ENCODE measurements around the gene TOR4A. TPM values are rescaled to one million over a fixed set of nuclear protein-coding genes. Genes with fewer than 3 reads are reported as not detected.
"Not testable (repeated sequence)": the region's sequence is repeated elsewhere in the genome, so short reads cannot be mapped to it uniquely, and the experiment has no call there.

Gene TOR4A
- total and polyA plus RNA-seq, 9 of the 15 experiments (the other 6 are each of a cell fraction or from before 2014, with no cell fraction given) = 3.9 to 49.2 (median 8.8) TPM

GRCh38 chr9:137327641-137328550, 50.4 kb downstream of the TOR4A start:
- 22% methylated on average over 8 of the region's 8 CpGs for WGBS (ENCODE audit: insufficient coverage, low coverage, missing lambda C conversion rate)
- H2AFZ ChIP-seq (ENCODE audit: low read depth, low read length); H3K79me2 ChIP-seq (ENCODE audit: control insufficient read depth, insufficient read depth, low read length); POLR2A ChIA-PET; H3K4me2 ChIP-seq (ENCODE audit: insufficient read depth, low read length); H4K20me1 ChIP-seq (replicated peaks; ENCODE audit: control insufficient read depth, insufficient read depth, low read length); intact Hi-C loops (cut with micrococcal nuclease); H3K4me3 ChIP-seq; H3K9me3 ChIP-seq (replicated peaks; ENCODE audit: control insufficient read depth, insufficient read depth, low read depth, low read length); H3K9me1 ChIP-seq (ENCODE audit: control insufficient read depth, insufficient read depth, low read length); H3K27ac ChIP-seq (ENCODE audit: extremely low read depth, low read depth, low read length); H3K4me1 ChIP-seq (replicated peaks in 1 of 2; ENCODE audit: control insufficient read depth in 2 of 2, insufficient read depth in 2 of 2, low read length in 2 of 2); H3K9ac ChIP-seq (ENCODE audit: insufficient read depth in 1 of 2, low read depth in 2 of 2, low read length in 2 of 2); H3K36me3 ChIP-seq (ENCODE audit: control insufficient read depth, insufficient read depth, low read length); DNase-seq (ENCODE audit: extremely low read depth in 1 of 4, low spot score in 3 of 4); BruUV-seq (replicated peaks); in situ Hi-C loops (cut with MboI); CTCF ChIA-PET (ENCODE audit: low intra/inter-chr PET ratio); ATAC-seq: not testable (repeated sequence)
- H3K27me3 ChIP-seq (ENCODE audit: control insufficient read depth in 2 of 2, insufficient read depth in 2 of 2, low read length in 2 of 2) = peaks cover 13 to 30% of the 10 kb centered on the region in 2 experiments; a peak in 3 of 5 replicates
- FAIRE-seq = peak; percentile 75
- peak; percentile 90 for TF ChIP-seq CBX2 (IDR thresholded peaks at IDR 0.05; ENCODE audit: insufficient read depth, low read length, poor library complexity, severe bottlenecking)

- H3K4me2 ChIP-seq (ENCODE audit: insufficient read depth, low read length); H3K27ac ChIP-seq (ENCODE audit: extremely low read depth, low read depth, low read length); H4K20me1 ChIP-seq (replicated peaks; ENCODE audit: control insufficient read depth, insufficient read depth, low read length); H3K9me1 ChIP-seq (ENCODE audit: control insufficient read depth, insufficient read depth, low read length); H3K4me3 ChIP-seq; DNase-seq (ENCODE audit: extremely low read depth in 1 of 4, low spot score in 3 of 4); H2AFZ ChIP-seq (ENCODE audit: low read depth, low read length); CTCF ChIA-PET (ENCODE audit: low intra/inter-chr PET ratio); POLR2A ChIA-PET; H3K9ac ChIP-seq (ENCODE audit: insufficient read depth in 1 of 2, low read depth in 2 of 2, low read length in 2 of 2); H3K79me2 ChIP-seq (ENCODE audit: control insufficient read depth, insufficient read depth, low read length); H3K4me1 ChIP-seq (replicated peaks in 1 of 2; ENCODE audit: control insufficient read depth in 2 of 2, insufficient read depth in 2 of 2, low read length in 2 of 2); H3K9me3 ChIP-seq (replicated peaks; ENCODE audit: control insufficient read depth, insufficient read depth, low read depth, low read length); in situ Hi-C loops (cut with MboI); H3K36me3 ChIP-seq (ENCODE audit: control insufficient read depth, insufficient read depth, low read length); intact Hi-C loops (cut with micrococcal nuclease); ATAC-seq; BruUV-seq (replicated peaks); FAIRE-seq: not testable (repeated sequence)
- peaks cover 18 to 37% of the 10 kb centered on the region in 2 experiments; a peak in 4 of 5 replicates for H3K27me3 ChIP-seq (ENCODE audit: control insufficient read depth in 2 of 2, insufficient read depth in 2 of 2, low read length in 2 of 2)
- WGBS (ENCODE audit: insufficient coverage, low coverage, missing lambda C conversion rate) = 50% methylated on average over 21 of the region's 26 CpGs
Measured at GRCh38 chr9:137329590-137329989, 52.1 kb downstream of the TOR4A start.
